Stomach (tissue), 4 donors: ENCODE measurements around the gene AKT2.

Source experiments
- EP300 ChIP-seq: sonication (generic); formaldehyde crosslinking; IDR thresholded peaks from one replicate; pipeline ENCODE4 v1.6.1; 2017; ENCODE audit warnings: antibody characterized with exemption
- POLR2A ChIP-seq, 4 donors: fragments of 450-650 bp; IDR thresholded peaks; one replicate each; pipeline ENCODE4 v1.6.1; 2016; ENCODE audit warnings: antibody characterized with exemption in 4 of 4, control low read depth in 2 of 4, mild to moderate bottlenecking in 1 of 4, moderate library complexity in 1 of 4
- POLR2AphosphoS5 ChIP-seq, 3 donors: sonication (generic); formaldehyde crosslinking; IDR thresholded peaks; one replicate each; pipeline ENCODE4 v1.6.1; 2016; ENCODE audit warnings: antibody characterized with exemption in 3 of 3
- TF ChIP-seq, protein P1 (sequence below), 7 experiments: fragments of 450-650 bp in 4 of 7; fragments of 200-600 bp in 3 of 7; sonication (generic) in 3 of 7; IDR thresholded peaks; one replicate each; pipeline ENCODE4 v1.5.1; 2016 to 2019; ENCODE audit warnings: antibody characterized with exemption in 7 of 7, control low read depth in 2 of 7, mild to moderate bottlenecking in 1 of 7

DNA sequence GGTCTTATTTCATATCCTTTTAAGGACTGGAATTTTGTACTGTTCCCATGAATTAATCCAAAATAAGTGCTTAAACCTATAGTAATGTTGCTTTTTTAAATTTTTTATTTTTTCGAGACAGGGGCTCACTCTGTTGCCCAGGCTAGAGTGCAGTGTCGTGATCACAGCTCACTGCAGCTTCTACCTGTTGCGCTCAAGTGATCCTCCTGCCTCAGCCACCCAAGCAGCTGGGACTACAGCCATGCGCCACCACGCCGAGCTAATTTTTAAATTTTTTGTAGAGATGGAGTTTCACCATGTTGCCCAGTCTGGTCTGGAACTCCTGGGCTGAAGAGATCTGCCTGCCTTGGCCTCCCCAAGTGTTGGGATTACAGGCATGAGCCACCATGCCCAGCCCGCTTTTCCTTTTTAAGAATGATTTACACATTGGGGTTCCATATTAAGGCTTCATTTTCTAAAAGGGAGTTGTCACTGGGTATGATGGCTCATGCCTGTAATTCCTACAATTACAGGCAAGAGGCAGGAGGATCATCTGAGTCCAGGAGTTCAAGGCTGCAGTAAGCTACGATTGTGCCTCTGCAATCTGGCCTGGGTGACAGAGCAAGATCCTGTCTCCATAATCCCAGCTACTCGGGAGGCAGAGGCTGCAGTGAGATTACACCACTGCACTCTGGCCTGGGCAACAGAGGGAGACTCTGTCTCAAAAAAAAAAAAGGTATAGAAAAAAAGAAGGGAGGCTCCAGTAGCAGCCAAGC, 28.3 kb upstream of the AKT2 start:
- TF ChIP-seq POLR2A (IDR thresholded peaks at IDR 0.05) (no peak), POLR2AphosphoS5 (IDR thresholded peaks at IDR 0.05) (no peak), EP300 (no peak)
- TF ChIP-seq, protein P1, sequence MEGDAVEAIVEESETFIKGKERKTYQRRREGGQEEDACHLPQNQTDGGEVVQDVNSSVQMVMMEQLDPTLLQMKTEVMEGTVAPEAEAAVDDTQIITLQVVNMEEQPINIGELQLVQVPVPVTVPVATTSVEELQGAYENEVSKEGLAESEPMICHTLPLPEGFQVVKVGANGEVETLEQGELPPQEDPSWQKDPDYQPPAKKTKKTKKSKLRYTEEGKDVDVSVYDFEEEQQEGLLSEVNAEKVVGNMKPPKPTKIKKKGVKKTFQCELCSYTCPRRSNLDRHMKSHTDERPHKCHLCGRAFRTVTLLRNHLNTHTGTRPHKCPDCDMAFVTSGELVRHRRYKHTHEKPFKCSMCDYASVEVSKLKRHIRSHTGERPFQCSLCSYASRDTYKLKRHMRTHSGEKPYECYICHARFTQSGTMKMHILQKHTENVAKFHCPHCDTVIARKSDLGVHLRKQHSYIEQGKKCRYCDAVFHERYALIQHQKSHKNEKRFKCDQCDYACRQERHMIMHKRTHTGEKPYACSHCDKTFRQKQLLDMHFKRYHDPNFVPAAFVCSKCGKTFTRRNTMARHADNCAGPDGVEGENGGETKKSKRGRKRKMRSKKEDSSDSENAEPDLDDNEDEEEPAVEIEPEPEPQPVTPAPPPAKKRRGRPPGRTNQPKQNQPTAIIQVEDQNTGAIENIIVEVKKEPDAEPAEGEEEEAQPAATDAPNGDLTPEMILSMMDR (IDR thresholded peaks at IDR 0.05): no peak
